H9 (cell line): Measurements from ENCODE around the gene MAN1A1. TPM values are rescaled to one million over a fixed set of nuclear protein-coding genes. Genes with fewer than 3 reads are reported as not detected.

Experiments used
- DNase-seq: peaks from one replicate; pipeline ENCODE4 v3.0.0-alpha.2; 2017
- H2AFZ ChIP-seq: one replicate; pipeline ENCODE4 v1.6.1; 2013; ENCODE audit warnings: mild to moderate bottlenecking, low read length, control low read depth, moderate library complexity
- H2AK5ac ChIP-seq: 2 replicates; pipeline ENCODE4 v1.6.1; 2013; ENCODE audit warnings: low read length, control low read depth, mixed read lengths; ENCODE audit not compliant: insufficient read length
- H2BK120ac ChIP-seq: one replicate; pipeline ENCODE4 v1.6.1; 2013; ENCODE audit warnings: low read depth, mild to moderate bottlenecking, low read length, control low read depth, inconsistent platforms; ENCODE audit not compliant: poor library complexity, severe bottlenecking
- H2BK12ac ChIP-seq: 2 replicates; pipeline ENCODE4 v1.6.1; 2013; ENCODE audit warnings: low read length, control low read depth, mixed read lengths, low read depth; ENCODE audit not compliant: insufficient read length
- H2BK15ac ChIP-seq: 2 replicates; pipeline ENCODE4 v1.6.1; 2013; ENCODE audit warnings: low read depth, low read length, control low read depth
- H2BK20ac ChIP-seq: one replicate; pipeline ENCODE4 v1.6.1; 2013; ENCODE audit warnings: low read depth, mild to moderate bottlenecking, low read length, control low read depth, inconsistent platforms; ENCODE audit not compliant: poor library complexity, severe bottlenecking
- H2BK5ac ChIP-seq: 2 replicates; pipeline ENCODE4 v1.6.1; 2013; ENCODE audit warnings: low read length, control low read depth, mixed read lengths; ENCODE audit not compliant: insufficient read length
- H3K14ac ChIP-seq: 2 replicates; pipeline ENCODE4 v1.6.1; 2013; ENCODE audit warnings: low read length, control low read depth; ENCODE audit not compliant: insufficient read depth
- H3K18ac ChIP-seq: 2 replicates; pipeline ENCODE4 v1.6.1; 2013; ENCODE audit warnings: low read depth, mild to moderate bottlenecking, mixed read lengths, low read length, control low read depth; ENCODE audit not compliant: insufficient read length
- H3K23ac ChIP-seq: 2 replicates; pipeline ENCODE4 v1.6.1; 2013; ENCODE audit warnings: low read length, control low read depth, mixed read lengths, low read depth; ENCODE audit not compliant: insufficient read length
- H3K23me2 ChIP-seq: 2 replicates; pipeline ENCODE4 v1.6.1; 2013; ENCODE audit warnings: low read depth, mild to moderate bottlenecking, mixed read lengths, low read length, control low read depth; ENCODE audit not compliant: insufficient read length, poor library complexity, severe bottlenecking
- H3K27ac ChIP-seq: 2 replicates; pipeline ENCODE4 v1.5.1; 2013; ENCODE audit warnings: low read length, control low read depth, mixed read lengths, low read depth; ENCODE audit not compliant: insufficient read length
- H3K27me3 ChIP-seq: 2 replicates; pipeline ENCODE4 v1.6.1; 2013; ENCODE audit warnings: low read length, control low read depth, inconsistent platforms; ENCODE audit not compliant: insufficient read depth
- H3K4ac ChIP-seq: 2 replicates; pipeline ENCODE4 v1.6.1; 2013; ENCODE audit warnings: low read depth, mild to moderate bottlenecking, control low read depth, inconsistent platforms, low read length, moderate library complexity
- H3K4me1 ChIP-seq: 2 replicates; pipeline ENCODE4 v1.6.1; 2013; ENCODE audit warnings: low read length, control low read depth, inconsistent platforms; ENCODE audit not compliant: insufficient read depth
- H3K4me2 ChIP-seq: 2 replicates; pipeline ENCODE4 v1.6.1; 2013; ENCODE audit warnings: low read length, control low read depth, mixed read lengths; ENCODE audit not compliant: insufficient read length, insufficient read depth
- H3K56ac ChIP-seq: 2 replicates; pipeline ENCODE4 v1.6.1; 2013; ENCODE audit warnings: low read depth, mild to moderate bottlenecking, mixed read lengths, low read length, control low read depth; ENCODE audit not compliant: insufficient read length
- H3K79me1 ChIP-seq: 2 replicates; pipeline ENCODE4 v1.6.1; 2013; ENCODE audit warnings: low read depth, mild to moderate bottlenecking, moderate library complexity, low read length, control low read depth, inconsistent platforms; ENCODE audit not compliant: insufficient read depth, poor library complexity, severe bottlenecking
- H3K79me2 ChIP-seq: 2 replicates; pipeline ENCODE4 v1.6.1; 2013; ENCODE audit warnings: low read length, control low read depth, inconsistent platforms; ENCODE audit not compliant: insufficient read depth
- H3K9ac ChIP-seq: 2 replicates; pipeline ENCODE4 v1.6.1; 2013; ENCODE audit warnings: low read length, control low read depth, mixed read lengths; ENCODE audit not compliant: insufficient read length; ENCODE audit errors: extremely low read depth
- H3K9me3 ChIP-seq: one replicate; pipeline ENCODE4 v1.6.1; 2013; ENCODE audit warnings: low read depth, low read length, inconsistent platforms; ENCODE audit not compliant: control insufficient read depth
- H3T11ph ChIP-seq: one replicate; pipeline ENCODE4 v1.6.1; 2013; ENCODE audit warnings: mild to moderate bottlenecking, low read length, control low read depth, inconsistent platforms
- H4K20me1 ChIP-seq: one replicate; pipeline ENCODE4 v1.6.1; 2013; ENCODE audit not compliant: control insufficient read depth, insufficient read length, insufficient read depth
- H4K5ac ChIP-seq: 2 replicates; pipeline ENCODE4 v1.6.1; 2013; ENCODE audit warnings: low read depth, mild to moderate bottlenecking, mixed read lengths, low read length, control low read depth; ENCODE audit not compliant: insufficient read length
- H4K8ac ChIP-seq: replicated peaks from 2 replicates; pipeline ENCODE4 v1.6.1; 2013; ENCODE audit warnings: low read length, control low read depth, mixed read lengths, low read depth; ENCODE audit not compliant: insufficient read length
- H4K91ac ChIP-seq: 2 replicates; pipeline ENCODE4 v1.6.1; 2013; ENCODE audit warnings: low read depth, mild to moderate bottlenecking, moderate library complexity, mixed read lengths, low read length, control low read depth; ENCODE audit not compliant: insufficient read length
- H3K27ac Mint-ChIP-seq, 3 experiments: 2 replicates in 2 of 3; 3 replicates in 1 of 3; pipeline ENCODE4 v1.8.0; 2020 to 2021; ENCODE audit warnings: mixed read lengths in 3 of 3, mild to moderate bottlenecking in 1 of 3, moderate library complexity in 1 of 3
- H3K27me3 Mint-ChIP-seq: 2 replicates; pipeline ENCODE4 v1.8.0; 2021; ENCODE audit warnings: low read depth, mild to moderate bottlenecking, moderate library complexity, mixed read lengths
- H3K36me3 Mint-ChIP-seq, 3 experiments: 2 replicates in 2 of 3; 3 replicates in 1 of 3; pipeline ENCODE4 v1.8.0; 2020 to 2021; ENCODE audit warnings: low read depth in 3 of 3, mixed read lengths in 3 of 3; ENCODE audit not compliant: insufficient read depth in 1 of 3
- H3K4me1 Mint-ChIP-seq, 2 experiments: 2 replicates each; pipeline ENCODE4 v1.8.0; 2020; ENCODE audit warnings: mixed read lengths in 2 of 2
- H3K4me3 Mint-ChIP-seq, 2 experiments: 2 replicates in 1 of 2; 3 replicates in 1 of 2; pipeline ENCODE4 v1.8.0; 2020 to 2021; ENCODE audit warnings: mild to moderate bottlenecking in 2 of 2, mixed read lengths in 2 of 2, moderate library complexity in 1 of 2
- H3K9me3 Mint-ChIP-seq, 2 experiments: 2 replicates in 1 of 2; 3 replicates in 1 of 2; pipeline ENCODE4 v1.8.0; 2020; ENCODE audit warnings: mild to moderate bottlenecking in 2 of 2, mixed read lengths in 2 of 2, moderate library complexity in 1 of 2
- CTCF ChIP-seq: fragments of 200-600 bp; sonication (generic); conservative IDR thresholded peaks from 3 replicates; pipeline ENCODE4 v1.8.0; 2021; ENCODE audit warnings: antibody characterized with exemption, mild to moderate bottlenecking
- WGBS: extraction: QIAGEN DNeasy Blood & Tissue Kit; methylation state at CpG from one replicate; pipeline ENCODE4 v1.1.7; 2013; ENCODE audit warnings: missing lambda C conversion rate, low lambda C conversion rate, mixed read lengths; ENCODE audit not compliant: insufficient read length; ENCODE audit errors: extremely low coverage; 5-methylcytosine and 5-hydroxymethylcytosine counted together
- total RNA-seq: library from RNA; stranded (reverse); gene quantifications from 2 replicates; pipeline ENCODE4 v1.2.1, GENCODE V29; 2021

The MAN1A1 gene
- total RNA-seq, 1 experiment from 2014 or later: 1.6 TPM

DNA sequence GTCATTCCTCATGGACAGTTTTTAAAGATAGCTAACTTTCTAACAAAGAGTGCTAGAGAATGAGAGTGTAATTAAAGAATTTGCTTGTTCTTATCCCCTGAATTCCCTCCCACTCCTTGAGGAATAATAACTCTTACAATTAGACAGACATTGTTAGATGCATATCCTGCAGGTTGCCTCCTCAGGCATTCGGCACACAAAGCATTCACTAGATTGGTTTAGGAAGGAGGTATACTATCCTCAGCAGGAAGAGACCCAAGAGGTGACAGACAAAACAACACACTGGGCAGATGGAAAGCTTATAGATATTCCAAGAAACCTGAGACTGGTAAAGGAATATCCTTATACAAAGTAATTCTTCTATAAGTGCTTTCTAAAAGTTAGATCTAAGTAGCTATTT, 162.0 kb downstream of the MAN1A1 start:
- no peak overlapping the region for H3T11ph ChIP-seq
- no peak overlapping the region for H3K18ac ChIP-seq
- H3K4me1 Mint-ChIP-seq: peaks cover 11 to 14% of the 10 kb centered on the region in 2 experiments
- H3K27ac Mint-ChIP-seq: no peak overlapping the region
- no peak overlapping the region for H3K4me3 Mint-ChIP-seq
- H3K27me3 ChIP-seq: no peaks in the 10 kb centered on the region
- H3K23ac ChIP-seq: no peak overlapping the region
- no peaks in the 10 kb centered on the region for H3K9me3 ChIP-seq
- DNase-seq: no peak
- H4K91ac ChIP-seq: no peak overlapping the region
- H3K9ac ChIP-seq: no peak overlapping the region
- H3K4me1 ChIP-seq: no peaks in the 10 kb centered on the region; the same call in 1 of the 2 replicates
- H2BK5ac ChIP-seq: no peak overlapping the region
- H3K23me2 ChIP-seq: no peaks in the 10 kb centered on the region
- no peak overlapping the region for H2AK5ac ChIP-seq
- H4K5ac ChIP-seq: no peak overlapping the region
- WGBS: no CpG with 5 or more reads among the region's 1 CpG
- H3K79me2 ChIP-seq: no peaks in the 10 kb centered on the region
- no peak overlapping the region for H4K8ac ChIP-seq
- no peak overlapping the region for H3K4ac ChIP-seq
- H3K36me3 Mint-ChIP-seq: peaks cover 2 to 5% (median 3%) of the 10 kb centered on the region in 3 experiments; a peak in 4 of 7 replicates
- no peak overlapping the region for H3K27ac ChIP-seq
- H2BK20ac ChIP-seq: no peak overlapping the region
- no peaks in the 10 kb centered on the region for H3K79me1 ChIP-seq
- TF ChIP-seq CTCF: no peak
- H4K20me1 ChIP-seq: no peaks in the 10 kb centered on the region
- H3K56ac ChIP-seq: no peak overlapping the region
- H2BK12ac ChIP-seq: no peak overlapping the region
- no peak overlapping the region for H2BK120ac ChIP-seq
- H3K4me2 ChIP-seq: no peak overlapping the region
- no peaks in the 10 kb centered on the region for H3K27me3 Mint-ChIP-seq
- H2AFZ ChIP-seq: no peak overlapping the region
- no peak overlapping the region for H3K14ac ChIP-seq
- no peak overlapping the region for H2BK15ac ChIP-seq
- no peaks in the 10 kb centered on the region for H3K9me3 Mint-ChIP-seq
